ENCODE data around the gene LIMS2. TPM values are rescaled to one million over a fixed set of nuclear protein-coding genes. Genes with fewer than 3 reads are reported as not detected.

Gene LIMS2
- total and polyA plus RNA-seq, 2 donors (not counting 1 experiment from before 2014, with no cell fraction given), result 1.8 to 17.3 TPM

DNA sequence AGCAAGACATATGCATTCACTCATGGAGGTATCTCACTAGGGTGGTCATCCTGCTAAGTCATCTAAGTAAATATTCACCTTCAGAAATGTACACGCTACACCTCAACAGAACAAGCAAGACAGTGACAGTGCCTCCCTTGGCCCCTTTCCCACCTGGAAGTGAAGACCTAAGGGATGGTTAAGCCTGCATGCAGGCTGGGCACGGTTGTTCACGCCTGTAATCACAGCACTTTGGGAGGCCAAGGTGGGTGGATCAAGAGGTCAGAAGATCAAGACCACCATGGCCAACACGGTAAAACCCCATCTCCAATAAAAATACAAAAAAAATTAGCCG is 4.4 kb downstream of the LIMS2 start:
- no peaks in the 10 kb centered on the region for H3K79me2 ChIP-seq (ENCODE audit: control insufficient read depth, insufficient read depth, low read length)
- H3K4me2 ChIP-seq (ENCODE audit: extremely low read depth, insufficient read depth, low read length), result no peak overlapping the region
- H3K27ac ChIP-seq (ENCODE audit: insufficient read depth, low read length), result no peak overlapping the region
- H3K4me3 ChIP-seq (replicated peaks in 1 of 4; ENCODE audit: control extremely low read depth in 1 of 4, insufficient read depth in 1 of 4, low read depth in 3 of 4, low read length in 4 of 4), result no peak overlapping the region
- DNase-seq (ENCODE audit: low read depth in 2 of 2), result no peak
- H3K27me3 ChIP-seq (ENCODE audit: control insufficient read depth, insufficient read depth, low read length), result peaks cover 13% of the 10 kb centered on the region
- H3K9ac ChIP-seq (ENCODE audit: insufficient read depth, low read length), result no peak overlapping the region
- TF ChIP-seq CTCF (conservative IDR thresholded peaks at IDR 0.05 in 1 of 2, IDR thresholded peaks at IDR 0.05 in 1 of 2; ENCODE audit: low read depth in 1 of 2, low read length in 2 of 2) (no peak), EZH2 (IDR thresholded peaks at IDR 0.05; ENCODE audit: low read length, missing control alignments) (no peak)
- H3K4me1 ChIP-seq (ENCODE audit: control insufficient read depth, extremely low read depth, insufficient read depth, low read length), result no peaks in the 10 kb centered on the region
- H3K9me3 ChIP-seq (ENCODE audit: control insufficient read depth, insufficient read depth, low read depth, low read length), result no peaks in the 10 kb centered on the region
- H2AFZ ChIP-seq (ENCODE audit: low read length), result no peak overlapping the region
- H3K36me3 ChIP-seq (ENCODE audit: control insufficient read depth, insufficient read depth, low read length), result no peaks in the 10 kb centered on the region
- H4K20me1 ChIP-seq (ENCODE audit: control insufficient read depth, extremely low read depth, insufficient read depth, low read length), result no peaks in the 10 kb centered on the region

DNA sequence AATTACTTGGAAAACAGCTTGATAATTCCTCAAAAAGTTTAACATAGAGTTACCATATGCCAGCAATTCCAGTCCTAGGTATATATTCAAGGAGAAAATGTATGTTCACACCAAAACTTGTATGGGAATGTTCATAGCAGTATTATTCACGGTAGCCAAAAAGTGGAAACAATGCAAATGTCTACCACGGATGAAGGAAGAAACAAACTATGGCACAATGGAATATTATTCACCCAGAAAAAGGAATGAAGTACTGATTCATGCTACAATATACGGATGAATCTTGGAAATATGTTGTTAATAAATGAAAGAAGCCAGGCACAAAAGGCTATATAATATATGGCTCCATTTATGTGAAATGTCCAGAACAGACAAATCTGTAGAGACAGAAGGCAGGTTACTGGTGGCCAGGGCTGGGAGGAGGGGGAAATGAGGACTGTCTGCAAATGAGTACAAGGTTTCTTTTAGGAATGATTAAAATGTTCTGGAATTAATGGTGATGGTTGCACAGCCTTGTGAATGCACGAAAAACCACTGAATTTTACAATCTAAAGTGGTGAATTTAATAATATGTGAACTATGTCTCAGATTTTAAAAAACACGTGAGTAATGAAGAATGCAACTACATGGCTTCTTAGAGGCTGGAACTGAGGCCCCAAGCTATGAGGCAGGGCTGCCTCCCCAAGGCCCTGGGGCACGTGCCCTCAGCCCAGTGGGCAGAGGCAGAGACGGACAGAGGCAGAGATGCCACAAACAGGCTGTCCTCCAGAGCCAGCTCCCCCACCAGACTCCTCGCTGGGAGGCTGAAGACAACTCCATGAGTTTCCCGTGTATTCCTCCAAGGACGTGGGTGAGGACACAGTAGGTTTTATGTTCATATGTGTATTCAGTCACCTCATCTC is 5.0 kb downstream of the LIMS2 start:
- no peak for DNase-seq (ENCODE audit: low read depth in 2 of 2)
- no peaks in the 10 kb centered on the region for H4K20me1 ChIP-seq (ENCODE audit: control insufficient read depth, extremely low read depth, insufficient read depth, low read length)
- H3K36me3 ChIP-seq (ENCODE audit: control insufficient read depth, insufficient read depth, low read length), result no peaks in the 10 kb centered on the region
- no peak overlapping the region for H3K4me3 ChIP-seq (replicated peaks in 1 of 4; ENCODE audit: control extremely low read depth in 1 of 4, insufficient read depth in 1 of 4, low read depth in 3 of 4, low read length in 4 of 4)
- no peaks in the 10 kb centered on the region for H3K4me1 ChIP-seq (ENCODE audit: control insufficient read depth, extremely low read depth, insufficient read depth, low read length)
- H3K9me3 ChIP-seq (ENCODE audit: control insufficient read depth, insufficient read depth, low read depth, low read length), result no peaks in the 10 kb centered on the region
- no peak overlapping the region for H3K4me2 ChIP-seq (ENCODE audit: extremely low read depth, insufficient read depth, low read length)
- H3K27me3 ChIP-seq (ENCODE audit: control insufficient read depth, insufficient read depth, low read length), result peaks cover 17% of the 10 kb centered on the region
- no peak overlapping the region for H3K27ac ChIP-seq (ENCODE audit: insufficient read depth, low read length)
- H2AFZ ChIP-seq (ENCODE audit: low read length), result no peak overlapping the region
- H3K9ac ChIP-seq (ENCODE audit: insufficient read depth, low read length), result no peak overlapping the region
- H3K79me2 ChIP-seq (ENCODE audit: control insufficient read depth, insufficient read depth, low read length), result no peaks in the 10 kb centered on the region
- TF ChIP-seq CTCF (conservative IDR thresholded peaks at IDR 0.05 in 1 of 2, IDR thresholded peaks at IDR 0.05 in 1 of 2; ENCODE audit: low read depth in 1 of 2, low read length in 2 of 2), result no peak

GRCh38 chr2:127669056-127669455 is 6.3 kb downstream of the LIMS2 start:
- H3K27ac ChIP-seq (ENCODE audit: insufficient read depth, low read length), result no peak overlapping the region
- H3K79me2 ChIP-seq (ENCODE audit: control insufficient read depth, insufficient read depth, low read length), result no peaks in the 10 kb centered on the region
- DNase-seq (ENCODE audit: low read depth in 2 of 2), result no peak

More at GRCh38 chr2:127669056-127669455, 6.3 kb downstream of the LIMS2 start:
- no peaks in the 10 kb centered on the region for H4K20me1 ChIP-seq (ENCODE audit: control insufficient read depth, extremely low read depth, insufficient read depth, low read length)
- no peak overlapping the region for H3K4me2 ChIP-seq (ENCODE audit: extremely low read depth, insufficient read depth, low read length)
- no peaks in the 10 kb centered on the region for H3K9me3 ChIP-seq (ENCODE audit: control insufficient read depth, insufficient read depth, low read depth, low read length)
- no peak overlapping the region for H2AFZ ChIP-seq (ENCODE audit: low read length)
- no peak overlapping the region for H3K9ac ChIP-seq (ENCODE audit: insufficient read depth, low read length)
- H3K27me3 ChIP-seq (ENCODE audit: control insufficient read depth, insufficient read depth, low read length), result peaks cover 23% of the 10 kb centered on the region
- H3K4me1 ChIP-seq (ENCODE audit: control insufficient read depth, extremely low read depth, insufficient read depth, low read length), result no peaks in the 10 kb centered on the region
- H3K36me3 ChIP-seq (ENCODE audit: control insufficient read depth, insufficient read depth, low read length), result no peaks in the 10 kb centered on the region
- TF ChIP-seq CTCF (conservative IDR thresholded peaks at IDR 0.05 in 1 of 2, IDR thresholded peaks at IDR 0.05 in 1 of 2; ENCODE audit: low read depth in 1 of 2, low read length in 2 of 2) (no peak), EZH2 (IDR thresholded peaks at IDR 0.05; ENCODE audit: low read length, missing control alignments) (no peak)
- H3K4me3 ChIP-seq (replicated peaks in 1 of 4; ENCODE audit: control extremely low read depth in 1 of 4, insufficient read depth in 1 of 4, low read depth in 3 of 4, low read length in 4 of 4), result no peak overlapping the region

Measured in fibroblast of lung (primary cell).